ENCODE data around the gene TPST1.

TPST1 gene

DNA sequence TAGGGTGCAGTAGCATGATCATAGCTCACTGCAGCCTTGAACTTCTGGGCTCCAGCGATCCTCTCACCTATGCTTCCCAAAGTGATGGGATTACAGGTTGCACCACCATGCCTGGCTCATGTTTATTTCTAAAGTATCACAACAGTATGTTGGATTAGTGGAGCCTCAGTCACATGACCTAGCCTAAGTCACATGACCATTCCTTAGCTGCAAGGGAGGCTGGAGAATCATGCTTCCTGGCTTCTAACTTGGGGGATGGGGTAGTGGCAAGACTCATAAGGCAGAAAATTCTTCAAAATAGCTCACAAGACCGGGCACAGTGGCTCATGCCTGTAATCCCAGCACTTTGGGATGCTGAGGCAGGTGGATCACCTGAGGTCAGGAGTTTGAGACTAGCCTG lies 26.9 kb upstream of the TPST1 start:
- Mint-ChIP-seq H3K4me1 (peaks cover under 1 to 2% of the 10 kb centered on the region in 2 donors), H3K4me3 (no peak overlapping the region)

DNA sequence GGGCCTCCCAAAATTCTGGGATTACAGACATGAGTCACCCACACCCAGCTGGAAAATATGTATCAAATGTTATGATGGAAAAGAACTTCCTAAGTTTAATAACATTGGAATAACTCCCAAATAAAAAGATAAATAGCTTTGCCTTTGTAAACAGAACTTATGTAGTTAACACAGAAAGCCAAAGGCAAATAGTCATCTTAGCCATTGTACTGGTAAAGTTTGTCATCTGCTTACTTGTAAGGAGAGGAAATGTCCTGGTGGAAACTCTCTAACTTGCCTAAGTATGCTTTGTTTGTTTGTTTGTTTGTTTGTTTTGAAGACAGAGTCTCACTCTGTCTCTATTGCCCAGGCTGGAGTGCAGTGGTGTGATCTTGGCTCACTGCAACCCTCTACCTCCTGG lies 23.8 kb upstream of the TPST1 start:
- ATAC-seq (replicated peaks) (no peak), DNase-seq (no peak)
- H3K36me3 Mint-ChIP-seq, result peaks cover 2 to 3% of the 10 kb centered on the region in 2 donors
- no peak overlapping the region for H3K27ac Mint-ChIP-seq
- H3K9me3 Mint-ChIP-seq, result peaks cover 3% of the 10 kb centered on the region in 2 donors
- H3K27me3 Mint-ChIP-seq, result no peaks in the 10 kb centered on the region
- H3K4me3 Mint-ChIP-seq, result no peak overlapping the region
- H3K4me1 Mint-ChIP-seq, result peaks cover 5 to 7% of the 10 kb centered on the region in 2 donors

More for the DNA sequence above, 26.9 kb upstream of the TPST1 start:
- no peaks in the 10 kb centered on the region for H3K27me3 Mint-ChIP-seq
- peaks cover 0 to 2% of the 10 kb centered on the region in 2 donors for H3K36me3 Mint-ChIP-seq
- ATAC-seq (replicated peaks) (no peak), DNase-seq (no peak)
- H3K9me3 Mint-ChIP-seq, result peaks cover 0 to under 1% of the 10 kb centered on the region in 2 donors
- H3K27ac Mint-ChIP-seq, result no peak overlapping the region

DNA sequence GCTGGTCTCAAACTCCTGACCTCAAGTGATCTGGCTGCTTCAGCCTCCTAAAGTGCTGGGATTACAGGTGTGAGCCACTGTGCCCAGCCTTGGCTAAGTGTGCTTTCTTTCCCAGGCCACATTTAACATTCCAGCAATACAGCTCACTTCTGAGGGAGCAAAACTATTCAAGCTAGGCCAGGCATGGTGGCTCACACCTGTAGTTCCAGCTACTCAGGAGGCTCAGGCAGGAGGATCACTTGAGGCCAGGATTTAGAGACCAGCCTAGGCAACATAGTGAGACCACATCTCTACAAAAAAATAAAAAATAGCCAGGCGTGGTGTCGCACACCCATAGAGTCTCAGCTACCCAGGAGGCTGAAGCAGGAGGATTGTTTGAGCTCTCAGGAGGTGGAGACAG lies 23.3 kb upstream of the TPST1 start:
- ATAC-seq (replicated peaks) (no peak), DNase-seq (no peak)
- H3K36me3 Mint-ChIP-seq, result peaks cover 2 to 3% of the 10 kb centered on the region in 2 donors
- H3K27me3 Mint-ChIP-seq, result no peaks in the 10 kb centered on the region
- H3K9me3 Mint-ChIP-seq, result peaks cover 3% of the 10 kb centered on the region in 2 donors
- peak overlapping the region; percentile 34 for H3K27ac Mint-ChIP-seq
- no peak overlapping the region for H3K4me3 Mint-ChIP-seq
- H3K4me1 Mint-ChIP-seq, result peaks cover 5 to 7% of the 10 kb centered on the region in 2 donors

DNA sequence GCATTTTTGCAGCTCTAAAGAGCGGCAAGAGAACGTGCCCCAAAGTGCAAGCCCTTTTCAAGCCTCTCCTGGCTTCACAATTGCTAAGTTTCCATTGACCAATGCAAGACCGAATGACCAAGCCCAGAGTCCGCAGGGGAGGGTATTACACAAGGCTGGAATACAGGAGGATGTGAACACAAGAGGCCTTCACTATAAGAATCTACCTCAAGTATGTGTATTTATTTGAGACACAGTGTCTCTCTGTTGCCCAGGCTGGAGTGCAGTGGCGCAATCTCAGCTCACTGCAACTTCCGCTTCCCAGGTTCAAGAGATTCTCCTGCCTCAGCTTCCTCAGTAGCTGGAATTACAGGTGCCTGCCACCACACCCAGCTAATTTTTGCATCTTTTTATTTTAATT lies 22.2 kb upstream of the TPST1 start:
- DNase-seq (no peak), ATAC-seq (replicated peaks) (no peak)
- H3K4me3 Mint-ChIP-seq, result no peak overlapping the region
- H3K9me3 Mint-ChIP-seq, result peaks cover 3% of the 10 kb centered on the region in 2 donors
- peaks cover 5 to 7% of the 10 kb centered on the region in 2 donors for H3K4me1 Mint-ChIP-seq
- no peaks in the 10 kb centered on the region for H3K27me3 Mint-ChIP-seq
- peaks cover 2 to 3% of the 10 kb centered on the region in 2 donors for H3K36me3 Mint-ChIP-seq
- no peak overlapping the region for H3K27ac Mint-ChIP-seq

DNA sequence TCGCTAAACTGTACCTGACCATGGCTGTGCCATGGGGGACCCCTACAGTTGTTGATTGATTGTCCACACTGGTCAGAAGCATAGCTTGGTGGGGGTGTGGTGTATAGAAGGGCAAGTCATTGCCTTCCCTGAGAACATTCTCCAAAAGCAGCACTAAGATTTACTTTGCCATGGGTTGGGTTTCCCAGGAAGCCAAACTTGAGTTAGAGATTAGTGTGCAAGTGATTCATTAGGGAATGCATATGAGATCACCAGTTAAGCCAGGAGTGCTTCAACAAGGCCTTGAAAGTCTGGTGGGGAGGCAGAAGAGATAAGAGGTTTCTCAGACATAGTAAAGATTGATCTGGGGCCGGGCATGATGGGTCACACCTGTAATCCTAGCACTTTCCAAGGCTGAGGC lies 21.4 kb upstream of the TPST1 start:
- peaks cover 0 to 3% of the 10 kb centered on the region in 2 donors for H3K36me3 Mint-ChIP-seq
- H3K4me1 Mint-ChIP-seq, result peaks cover 5 to 7% of the 10 kb centered on the region in 2 donors
- H3K4me3 Mint-ChIP-seq, result no peak overlapping the region
- ATAC-seq (replicated peaks) (no peak), DNase-seq (no peak)
- H3K27ac Mint-ChIP-seq, result no peak overlapping the region
- H3K9me3 Mint-ChIP-seq, result peaks cover 3% of the 10 kb centered on the region in 2 donors
- H3K27me3 Mint-ChIP-seq, result no peaks in the 10 kb centered on the region

DNA sequence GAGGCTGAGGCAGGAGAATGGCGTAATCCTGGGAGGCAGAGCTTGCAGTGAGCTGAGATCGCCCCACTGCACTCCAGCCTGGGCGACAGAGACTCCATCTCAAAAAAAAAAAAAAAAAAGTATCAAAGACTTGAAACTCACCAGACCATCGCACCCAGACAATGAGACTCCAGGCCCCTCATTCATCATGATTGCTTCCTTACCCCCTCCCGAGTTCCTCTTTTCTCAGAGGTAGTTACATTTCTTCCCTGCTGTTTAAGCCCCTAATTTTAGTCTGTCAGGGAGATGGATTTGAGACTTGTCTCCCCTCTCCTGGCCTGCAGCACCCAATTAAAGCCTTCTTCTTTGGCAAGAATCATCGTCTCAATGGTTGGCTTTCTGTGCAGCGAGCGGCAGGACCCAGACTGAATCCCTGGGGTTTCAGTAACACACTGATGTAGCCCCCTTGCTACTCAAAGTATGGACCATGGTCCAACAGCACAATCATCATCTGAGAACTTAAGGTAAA lies 19.4 kb upstream of the TPST1 start:
- Mint-ChIP-seq H3K9me3 (peaks cover 3% of the 10 kb centered on the region in 2 donors), H3K27ac (no peak overlapping the region), H3K4me1 (peaks cover 5 to 7% of the 10 kb centered on the region in 2 donors), H3K36me3 (peaks cover 0 to 3% of the 10 kb centered on the region in 2 donors), H3K4me3 (no peak overlapping the region), H3K27me3 (peaks cover 0 to 7% of the 10 kb centered on the region in 2 donors)
- ATAC-seq (replicated peaks) (no peak), DNase-seq (no peak)

DNA sequence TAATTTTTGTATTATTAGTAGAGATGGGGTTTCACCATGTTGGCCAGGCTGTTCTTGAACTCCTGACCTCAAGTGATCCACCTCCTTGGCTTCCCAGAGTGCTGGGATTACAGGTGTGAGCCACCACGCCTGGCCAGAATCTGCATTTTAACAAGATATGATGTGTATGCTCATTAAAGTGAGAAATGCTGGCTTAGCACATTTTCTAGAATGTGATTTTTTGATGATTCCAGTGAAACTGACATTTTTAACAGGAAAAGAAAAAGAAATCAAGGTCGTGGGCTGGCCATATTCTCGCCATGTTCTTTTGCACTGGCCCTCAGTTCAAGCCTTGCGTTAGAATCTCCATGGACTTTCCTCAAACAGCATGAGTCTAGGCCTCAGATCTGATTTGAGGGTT lies 18.1 kb upstream of the TPST1 start:
- Mint-ChIP-seq H3K36me3 (peaks cover 0 to 3% of the 10 kb centered on the region in 2 donors), H3K4me1 (peaks cover 5 to 7% of the 10 kb centered on the region in 2 donors), H3K4me3 (no peak overlapping the region), H3K27me3 (peaks cover 0 to 7% of the 10 kb centered on the region in 2 donors), H3K9me3 (peaks cover 3% of the 10 kb centered on the region in 2 donors), H3K27ac (no peak overlapping the region)
- DNase-seq (no peak), ATAC-seq (replicated peaks) (no peak)

DNA sequence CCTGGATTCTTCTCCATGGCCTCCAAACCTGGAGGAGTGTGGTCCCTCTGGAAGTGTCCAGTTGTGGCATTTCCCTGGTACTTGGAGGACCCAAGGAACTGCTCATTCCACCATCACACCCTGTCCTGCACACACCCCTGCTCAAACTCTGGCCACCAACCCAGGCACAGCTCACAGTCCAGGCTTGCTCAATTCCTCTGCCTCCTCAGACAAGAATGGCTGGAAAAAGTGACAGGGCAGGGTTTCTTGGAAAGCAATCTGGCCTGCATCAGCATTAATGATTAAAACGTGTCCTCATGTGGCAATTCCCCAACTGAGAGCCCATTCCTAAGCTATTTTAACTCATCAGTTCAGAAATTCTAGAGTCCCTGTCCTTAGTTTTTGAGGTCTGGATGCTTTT lies 17.2 kb upstream of the TPST1 start:
- Mint-ChIP-seq H3K27ac (no peak overlapping the region), H3K27me3 (peaks cover 0 to 7% of the 10 kb centered on the region in 2 donors), H3K9me3 (peaks cover 3% of the 10 kb centered on the region in 2 donors), H3K4me3 (no peak overlapping the region), H3K4me1 (peaks cover 5 to 7% of the 10 kb centered on the region in 2 donors), H3K36me3 (peaks cover 0 to 3% of the 10 kb centered on the region in 2 donors)
- ATAC-seq (replicated peaks) (no peak), DNase-seq (no peak)

- H3K9me3 Mint-ChIP-seq, result peaks cover 3% of the 10 kb centered on the region in 2 donors
- H3K36me3 Mint-ChIP-seq, result peaks cover 0 to 3% of the 10 kb centered on the region in 2 donors
- ATAC-seq (replicated peaks), result no peak
- no peak overlapping the region for H3K4me3 Mint-ChIP-seq
- peaks cover 5 to 7% of the 10 kb centered on the region in 2 donors for H3K4me1 Mint-ChIP-seq
- peaks cover 0 to 7% of the 10 kb centered on the region in 2 donors for H3K27me3 Mint-ChIP-seq
- no peak overlapping the region for H3K27ac Mint-ChIP-seq
- DNase-seq, result no peak
Observed at GRCh38 chr7:66188645-66189044, 16.5 kb upstream of the TPST1 start.

DNA sequence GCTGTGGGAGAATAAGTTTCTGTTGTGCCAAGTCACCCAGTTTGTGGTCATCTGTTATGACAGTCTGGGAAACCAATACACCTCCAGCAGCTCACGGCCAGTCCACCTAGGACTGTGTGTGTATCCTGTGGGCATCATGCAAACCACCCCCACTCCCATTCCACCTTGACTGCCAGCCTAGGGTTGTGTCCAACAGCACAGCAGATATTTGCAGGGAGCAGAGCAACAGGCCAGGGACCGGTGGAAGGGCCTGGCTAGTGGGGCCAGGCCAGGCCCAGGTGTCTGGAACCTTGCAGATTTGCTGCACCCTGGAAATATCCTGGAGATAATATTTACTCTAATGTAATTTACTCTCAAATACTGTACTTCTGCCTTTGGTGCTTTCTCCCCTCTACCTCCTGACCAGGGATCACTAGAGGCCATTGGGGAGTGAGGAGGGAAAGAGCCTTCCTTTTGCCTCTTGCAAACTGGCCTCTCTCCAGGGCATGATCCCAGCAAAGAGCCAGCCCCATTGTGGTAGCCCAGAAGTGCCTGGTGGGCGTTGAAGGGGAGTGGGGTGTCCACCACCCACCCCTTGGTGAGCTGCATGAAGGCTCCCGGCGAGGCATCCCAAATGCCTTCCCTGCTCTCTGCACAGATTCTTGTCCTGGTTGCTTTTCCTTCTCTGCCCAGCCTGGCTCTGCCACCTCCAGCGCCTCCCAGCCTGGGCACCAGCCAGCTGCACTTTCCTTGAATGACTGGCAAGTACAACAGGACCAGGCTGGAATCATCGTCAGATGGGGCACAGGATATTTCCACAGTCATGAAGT lies 15.2 kb upstream of the TPST1 start:
- H3K4me3 Mint-ChIP-seq, result no peak overlapping the region
- ATAC-seq (replicated peaks), result no peak
- H3K36me3 Mint-ChIP-seq, result peaks cover 0 to 3% of the 10 kb centered on the region in 2 donors
- peaks cover 0 to under 1% of the 10 kb centered on the region in 2 donors for H3K4me1 Mint-ChIP-seq
- no peak for DNase-seq
- H3K27me3 Mint-ChIP-seq, result peaks cover 0 to 7% of the 10 kb centered on the region in 2 donors
- H3K27ac Mint-ChIP-seq, result no peak overlapping the region
- H3K9me3 Mint-ChIP-seq, result peaks cover 3% of the 10 kb centered on the region in 2 donors

GRCh38 chr7:66190504-66190857 lies 14.7 kb upstream of the TPST1 start:
- peaks cover 3% of the 10 kb centered on the region in 2 donors for H3K9me3 Mint-ChIP-seq
- no peak overlapping the region for H3K4me3 Mint-ChIP-seq
- no peak for DNase-seq
- H3K36me3 Mint-ChIP-seq, result peaks cover 0 to 3% of the 10 kb centered on the region in 2 donors
- no peak overlapping the region for H3K27ac Mint-ChIP-seq
- H3K27me3 Mint-ChIP-seq, result peaks cover 0 to 7% of the 10 kb centered on the region in 2 donors
- no peak for ATAC-seq (replicated peaks)
- no peaks in the 10 kb centered on the region for H3K4me1 Mint-ChIP-seq

- no peak overlapping the region for H3K27ac Mint-ChIP-seq
- DNase-seq, result no peak
- no peak for ATAC-seq (replicated peaks)
- no peak overlapping the region for H3K4me3 Mint-ChIP-seq
- H3K27me3 Mint-ChIP-seq, result peaks cover under 1 to 7% of the 10 kb centered on the region in 2 donors
- H3K4me1 Mint-ChIP-seq, result no peaks in the 10 kb centered on the region
- H3K9me3 Mint-ChIP-seq, result no peaks in the 10 kb centered on the region
- H3K36me3 Mint-ChIP-seq, result no peaks in the 10 kb centered on the region
Observed at GRCh38 chr7:66193146-66193725, 11.9 kb upstream of the TPST1 start.

DNA sequence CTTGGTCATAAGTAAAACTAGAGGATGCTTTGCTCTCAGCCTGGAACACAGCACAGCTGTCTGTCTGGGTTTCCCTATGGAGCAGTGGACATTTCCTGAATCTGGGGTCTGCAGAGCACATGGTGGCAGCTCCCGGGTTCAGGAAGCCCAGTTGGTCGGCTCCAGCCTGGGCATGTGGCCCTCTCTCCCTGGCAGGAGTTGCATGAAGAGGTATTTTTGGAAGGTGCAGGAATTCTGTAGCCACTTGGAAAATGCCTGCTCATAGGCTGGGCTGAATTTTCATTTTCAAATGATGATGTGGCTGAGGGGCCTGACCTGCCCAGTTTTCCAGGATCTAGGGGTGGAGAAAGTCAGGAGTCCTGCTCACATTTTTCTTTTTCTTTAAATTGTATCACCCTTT lies 6.7 kb upstream of the TPST1 start:
- Mint-ChIP-seq H3K27me3 (peaks cover 16 to 29% of the 10 kb centered on the region in 2 donors), H3K9me3 (no peaks in the 10 kb centered on the region), H3K4me3 (no peak overlapping the region), H3K36me3 (no peaks in the 10 kb centered on the region), H3K27ac (no peak overlapping the region), H3K4me1 (peaks cover 0 to 3% of the 10 kb centered on the region in 2 donors)
- no peak for ATAC-seq (replicated peaks)
- no peak for DNase-seq

GRCh38 chr7:66198956-66199355 lies 6.2 kb upstream of the TPST1 start:
- H3K27me3 Mint-ChIP-seq, result peaks cover 16 to 29% of the 10 kb centered on the region in 2 donors
- no peak overlapping the region for H3K4me3 Mint-ChIP-seq
- no peak overlapping the region for H3K27ac Mint-ChIP-seq
- ATAC-seq (replicated peaks), result no peak
- H3K9me3 Mint-ChIP-seq, result no peaks in the 10 kb centered on the region
- peaks cover 0 to 3% of the 10 kb centered on the region in 2 donors for H3K4me1 Mint-ChIP-seq
- no peak for DNase-seq
- H3K36me3 Mint-ChIP-seq, result no peaks in the 10 kb centered on the region

- H3K4me3 Mint-ChIP-seq, result no peak overlapping the region
- no peak for ATAC-seq (replicated peaks)
- peaks cover 18 to 19% of the 10 kb centered on the region in 2 donors for H3K4me1 Mint-ChIP-seq
- H3K27me3 Mint-ChIP-seq, result peaks cover 16 to 29% of the 10 kb centered on the region in 2 donors
- H3K27ac Mint-ChIP-seq, result no peak overlapping the region
- no peak for DNase-seq
- H3K36me3 Mint-ChIP-seq, result peaks cover 0 to 3% of the 10 kb centered on the region in 2 donors
- H3K9me3 Mint-ChIP-seq, result no peaks in the 10 kb centered on the region
Observed at GRCh38 chr7:66202441-66202840, 2.7 kb upstream of the TPST1 start.

Measured in stimulated activated naive B cell treated with anti-CD40 and anti-IgM and Interleukin-4, amounts not matched to agents 10 μg/mL and 1 μg/mL and 100 μg/mL, for 72 hours (primary cell).